ENCODE measurements around the gene RPS19.

GRCh38 chr19:41811981-41812380 lies 48.1 kb upstream of the RPS19 start:
- TF ChIP-seq NR2C2 (CRISPR knock-in tag; IDR thresholded peaks at IDR 0.05) (no peak), CTCF (IDR thresholded peaks at IDR 0.05) (no peak), MAX (CRISPR knock-in tag; IDR thresholded peaks at IDR 0.05) (no peak), SP1 (CRISPR knock-in tag; conservative IDR thresholded peaks at IDR 0.05) (no peak), ZNF263 (CRISPR knock-in tag; IDR thresholded peaks at IDR 0.05; ENCODE audit: low read depth) (no peak), SMAD3 (CRISPR knock-in tag; IDR thresholded peaks at IDR 0.05; ENCODE audit: borderline replicate concordance) (no peak), NFE2L1 (CRISPR knock-in tag; IDR thresholded peaks at IDR 0.05) (no peak), JUN (CRISPR knock-in tag; IDR thresholded peaks at IDR 0.05) (no peak), GABPB1 (CRISPR knock-in tag; IDR thresholded peaks at IDR 0.05) (no peak), ATF2 (CRISPR knock-in tag; IDR thresholded peaks at IDR 0.05; ENCODE audit: borderline replicate concordance, low read depth) (no peak), FOXP4 (CRISPR knock-in tag; IDR thresholded peaks at IDR 0.05) (no peak), ATF1 (CRISPR knock-in tag; IDR thresholded peaks at IDR 0.05) (no peak), CREM (CRISPR knock-in tag; IDR thresholded peaks at IDR 0.05) (no peak), HMGXB4 (CRISPR knock-in tag; IDR thresholded peaks at IDR 0.05) (no peak)
